ENCODE measurements around the gene NKX1-1. TPM values are rescaled to one million over a fixed set of nuclear protein-coding genes. Genes with fewer than 3 reads are reported as not detected.

Gene NKX1-1
- total RNA-seq, 1 experiment from 2014 or later: not detected

- TF ChIP-seq JUN (CRISPR knock-in tag; IDR thresholded peaks at IDR 0.05): no peak
These were observed 42.7 kb downstream of the NKX1-1 start (continued) for GRCh38 chr4:1363513-1363912.

GRCh38 chr4:1362521-1362920 is 43.7 kb downstream of the NKX1-1 start:
- ChIA-PET POLR2A (no interaction called here), CTCF (no interaction called here)
- H3K4me3 Mint-ChIP-seq: no peak overlapping the region
- no peak for ATAC-seq
- H3K36me3 Mint-ChIP-seq: peaks cover 3% of the 10 kb centered on the region; the same call in 1 of the 2 replicates
- H3K4me1 Mint-ChIP-seq: peaks cover 11% of the 10 kb centered on the region
- H3K27me3 Mint-ChIP-seq (ENCODE audit: low read depth): no peaks in the 10 kb centered on the region
- no peak overlapping the region for H3K27ac Mint-ChIP-seq
- no peaks in the 10 kb centered on the region for H3K9me3 Mint-ChIP-seq
- TF ChIP-seq SMAD4 (CRISPR knock-in tag; IDR thresholded peaks at IDR 0.05) (no peak), PREB (CRISPR knock-in tag; IDR thresholded peaks at IDR 0.05; ENCODE audit: borderline replicate concordance) (no peak), KAT7 (CRISPR knock-in tag; IDR thresholded peaks at IDR 0.05; ENCODE audit: borderline replicate concordance) (no peak), GTF2I (CRISPR knock-in tag; conservative IDR thresholded peaks at IDR 0.05) (no peak), RORB (CRISPR knock-in tag; IDR thresholded peaks at IDR 0.05) (no peak), TEAD1 (CRISPR knock-in tag; IDR thresholded peaks at IDR 0.05) (no peak), SP1 (CRISPR knock-in tag; conservative IDR thresholded peaks at IDR 0.05) (no peak), ZNF425 (CRISPR knock-in tag; conservative IDR thresholded peaks at IDR 0.05) (no peak), MYBL2 (CRISPR knock-in tag; IDR thresholded peaks at IDR 0.05) (no peak), NR2C2 (CRISPR knock-in tag; IDR thresholded peaks at IDR 0.05) (no peak), ZNF232 (CRISPR knock-in tag; IDR thresholded peaks at IDR 0.05) (no peak)
- TF ChIP-seq, protein P1, sequence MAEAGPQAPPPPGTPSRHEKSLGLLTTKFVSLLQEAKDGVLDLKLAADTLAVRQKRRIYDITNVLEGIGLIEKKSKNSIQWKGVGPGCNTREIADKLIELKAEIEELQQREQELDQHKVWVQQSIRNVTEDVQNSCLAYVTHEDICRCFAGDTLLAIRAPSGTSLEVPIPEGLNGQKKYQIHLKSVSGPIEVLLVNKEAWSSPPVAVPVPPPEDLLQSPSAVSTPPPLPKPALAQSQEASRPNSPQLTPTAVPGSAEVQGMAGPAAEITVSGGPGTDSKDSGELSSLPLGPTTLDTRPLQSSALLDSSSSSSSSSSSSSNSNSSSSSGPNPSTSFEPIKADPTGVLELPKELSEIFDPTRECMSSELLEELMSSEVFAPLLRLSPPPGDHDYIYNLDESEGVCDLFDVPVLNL (CRISPR knock-in tag; IDR thresholded peaks at IDR 0.05; ENCODE audit: borderline replicate concordance, low read depth): no peak
- TF ChIP-seq, protein P2, sequence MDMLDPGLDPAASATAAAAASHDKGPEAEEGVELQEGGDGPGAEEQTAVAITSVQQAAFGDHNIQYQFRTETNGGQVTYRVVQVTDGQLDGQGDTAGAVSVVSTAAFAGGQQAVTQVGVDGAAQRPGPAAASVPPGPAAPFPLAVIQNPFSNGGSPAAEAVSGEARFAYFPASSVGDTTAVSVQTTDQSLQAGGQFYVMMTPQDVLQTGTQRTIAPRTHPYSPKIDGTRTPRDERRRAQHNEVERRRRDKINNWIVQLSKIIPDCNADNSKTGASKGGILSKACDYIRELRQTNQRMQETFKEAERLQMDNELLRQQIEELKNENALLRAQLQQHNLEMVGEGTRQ (CRISPR knock-in tag; IDR thresholded peaks at IDR 0.05): no peak
- TF ChIP-seq, protein P3, sequence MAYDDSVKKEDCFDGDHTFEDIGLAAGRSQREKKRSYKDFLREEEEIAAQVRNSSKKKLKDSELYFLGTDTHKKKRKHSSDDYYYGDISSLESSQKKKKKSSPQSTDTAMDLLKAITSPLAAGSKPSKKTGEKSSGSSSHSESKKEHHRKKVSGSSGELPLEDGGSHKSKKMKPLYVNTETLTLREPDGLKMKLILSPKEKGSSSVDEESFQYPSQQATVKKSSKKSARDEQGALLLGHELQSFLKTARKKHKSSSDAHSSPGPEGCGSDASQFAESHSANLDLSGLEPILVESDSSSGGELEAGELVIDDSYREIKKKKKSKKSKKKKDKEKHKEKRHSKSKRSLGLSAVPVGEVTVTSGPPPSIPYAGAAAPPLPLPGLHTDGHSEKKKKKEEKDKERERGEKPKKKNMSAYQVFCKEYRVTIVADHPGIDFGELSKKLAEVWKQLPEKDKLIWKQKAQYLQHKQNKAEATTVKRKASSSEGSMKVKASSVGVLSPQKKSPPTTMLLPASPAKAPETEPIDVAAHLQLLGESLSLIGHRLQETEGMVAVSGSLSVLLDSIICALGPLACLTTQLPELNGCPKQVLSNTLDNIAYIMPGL (CRISPR knock-in tag; IDR thresholded peaks at IDR 0.05): no peak
- no peak for DNase-seq (ENCODE audit: low spot score)

- Mint-ChIP-seq H3K4me1 (peaks cover 11% of the 10 kb centered on the region), H3K27me3 (ENCODE audit: low read depth) (no peaks in the 10 kb centered on the region), H3K36me3 (peaks cover 3% of the 10 kb centered on the region; the same call in 1 of the 2 replicates), H3K27ac (no peak overlapping the region), H3K4me3 (no peak overlapping the region), H3K9me3 (no peaks in the 10 kb centered on the region)
- CTCF ChIA-PET: no interaction called here
- POLR2A ChIA-PET: no interaction called here
- DNase-seq (ENCODE audit: low spot score) (no peak), ATAC-seq (no peak)
- TF ChIP-seq SP1 (CRISPR knock-in tag; conservative IDR thresholded peaks at IDR 0.05) (no peak), TEAD1 (CRISPR knock-in tag; IDR thresholded peaks at IDR 0.05) (no peak), FOXP4 (CRISPR knock-in tag; IDR thresholded peaks at IDR 0.05) (no peak), NR1H2 (CRISPR knock-in tag; IDR thresholded peaks at IDR 0.05) (no peak), ZNF416 (CRISPR knock-in tag; IDR thresholded peaks at IDR 0.05) (no peak), ELF4 (CRISPR knock-in tag; IDR thresholded peaks at IDR 0.05; ENCODE audit: low read depth) (no peak), CTCF (IDR thresholded peaks at IDR 0.05) (no peak), JAZF1 (CRISPR knock-in tag; IDR thresholded peaks at IDR 0.05) (no peak)
These were observed 44.2 kb downstream of the NKX1-1 start for GRCh38 chr4:1362046-1362445.
